Astrocyte of the spinal cord (primary cell): Measurements from ENCODE around the gene OR10G8.

Experiments
- DNase-seq: peaks from one replicate; pipeline ENCODE4 v3.0.0; 2011; ENCODE audit warnings: low read depth, low spot score
- H3K4me3 ChIP-seq: 2 replicates; pipeline ENCODE4 v1.5.1; 2011; ENCODE audit warnings: low read depth, mild to moderate bottlenecking, low read length, moderate library complexity
- in situ Hi-C: cut with HindIII; loops from 2 replicates; pipeline ENCODE4 v1.10.0; 2017; ENCODE audit warnings: low sequenced_read_pairs
- TF ChIP-seq, protein P1 (sequence below): IDR thresholded peaks from 2 replicates; pipeline ENCODE4 v1.5.1; 2012; ENCODE audit warnings: low read depth, mild to moderate bottlenecking, low read length, inconsistent platforms

Gene OR10G8

GRCh38 chr11:124069429-124070401 is 43.1 kb downstream of the OR10G8 start:
- peak; percentile 61 for DNase-seq
- H3K4me3 ChIP-seq: peak overlapping the region; percentile 22
- TF ChIP-seq, protein P1, sequence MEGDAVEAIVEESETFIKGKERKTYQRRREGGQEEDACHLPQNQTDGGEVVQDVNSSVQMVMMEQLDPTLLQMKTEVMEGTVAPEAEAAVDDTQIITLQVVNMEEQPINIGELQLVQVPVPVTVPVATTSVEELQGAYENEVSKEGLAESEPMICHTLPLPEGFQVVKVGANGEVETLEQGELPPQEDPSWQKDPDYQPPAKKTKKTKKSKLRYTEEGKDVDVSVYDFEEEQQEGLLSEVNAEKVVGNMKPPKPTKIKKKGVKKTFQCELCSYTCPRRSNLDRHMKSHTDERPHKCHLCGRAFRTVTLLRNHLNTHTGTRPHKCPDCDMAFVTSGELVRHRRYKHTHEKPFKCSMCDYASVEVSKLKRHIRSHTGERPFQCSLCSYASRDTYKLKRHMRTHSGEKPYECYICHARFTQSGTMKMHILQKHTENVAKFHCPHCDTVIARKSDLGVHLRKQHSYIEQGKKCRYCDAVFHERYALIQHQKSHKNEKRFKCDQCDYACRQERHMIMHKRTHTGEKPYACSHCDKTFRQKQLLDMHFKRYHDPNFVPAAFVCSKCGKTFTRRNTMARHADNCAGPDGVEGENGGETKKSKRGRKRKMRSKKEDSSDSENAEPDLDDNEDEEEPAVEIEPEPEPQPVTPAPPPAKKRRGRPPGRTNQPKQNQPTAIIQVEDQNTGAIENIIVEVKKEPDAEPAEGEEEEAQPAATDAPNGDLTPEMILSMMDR: peak; percentile 91
- in situ Hi-C loops: no loop called here

DNA sequence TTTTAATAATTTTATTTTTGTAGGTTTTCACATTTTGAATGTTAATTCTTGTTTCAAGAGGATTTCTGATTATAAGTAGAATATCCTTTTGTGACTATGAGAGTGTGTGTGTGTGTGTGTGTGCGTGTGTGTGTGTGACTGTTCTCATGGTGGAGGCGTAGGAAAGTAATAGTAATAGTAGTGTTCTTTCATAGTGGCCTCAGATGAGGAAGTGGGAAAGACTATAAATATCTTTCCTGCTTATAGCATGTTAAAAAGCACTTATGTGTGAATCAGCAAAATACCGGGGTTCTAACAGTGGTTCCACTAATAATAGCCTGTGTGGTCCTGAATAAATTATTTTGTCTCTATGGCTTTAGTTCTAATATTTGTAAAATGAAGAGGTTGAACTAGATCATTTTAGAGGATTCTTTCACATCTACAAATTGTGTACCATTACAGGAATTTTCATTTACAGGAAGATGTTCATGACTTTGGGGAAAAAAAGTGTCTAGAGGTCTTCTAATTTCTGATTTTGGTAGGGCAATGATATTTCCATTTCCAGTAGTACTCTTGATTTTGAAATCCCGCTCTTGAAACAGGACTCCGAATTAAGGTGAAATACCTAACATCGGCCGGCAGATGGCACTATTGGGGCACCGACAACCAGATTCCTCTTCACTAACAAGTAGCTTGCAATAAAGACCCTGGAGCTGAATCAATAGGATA is 44.5 kb downstream of the OR10G8 start:
- peak; percentile 86 for DNase-seq
- TF ChIP-seq, protein P1: peak; percentile 70
- no peak overlapping the region for H3K4me3 ChIP-seq
- in situ Hi-C loops: no loop called here

DNA sequence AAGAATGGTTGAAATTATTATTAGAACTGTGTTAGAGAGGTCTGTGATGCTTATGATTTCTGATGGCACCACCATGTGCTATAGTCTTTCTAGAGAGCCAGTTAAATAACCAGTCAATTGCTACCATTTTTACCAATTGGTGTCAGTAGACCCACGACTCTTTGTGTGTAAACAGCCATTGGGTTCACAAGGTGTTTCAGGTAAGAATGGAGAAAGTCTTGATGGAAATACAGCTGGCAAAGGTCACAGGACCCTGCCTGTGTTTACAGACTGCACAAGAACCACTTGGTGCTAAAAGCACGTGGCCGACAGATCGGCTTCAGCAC is 45.0 kb downstream of the OR10G8 start:
- DNase-seq: no peak
- in situ Hi-C loops: no loop called here
- TF ChIP-seq, protein P1: no peak
- H3K4me3 ChIP-seq: no peak overlapping the region

DNA sequence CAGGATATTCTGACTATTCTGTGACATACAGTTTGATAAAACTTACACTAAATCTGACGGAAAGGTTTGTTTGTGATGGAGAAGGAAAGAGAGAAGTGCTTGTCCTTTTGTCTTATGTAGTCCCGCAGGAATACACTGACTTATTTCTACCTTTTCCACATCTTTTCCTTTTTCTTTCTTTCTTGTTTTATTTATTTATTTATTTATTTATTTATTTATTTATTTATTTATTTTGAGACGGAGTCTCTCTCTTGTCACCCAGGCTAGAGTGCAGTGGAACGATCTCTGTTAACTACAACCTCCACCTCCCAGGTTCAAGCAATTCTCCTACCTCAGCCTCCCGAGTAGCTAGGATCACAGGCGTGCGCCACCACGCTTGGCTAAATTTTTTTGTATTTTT is 45.5 kb downstream of the OR10G8 start:
- in situ Hi-C loops: no loop called here
- no peak for DNase-seq
- H3K4me3 ChIP-seq: no peak overlapping the region

DNA sequence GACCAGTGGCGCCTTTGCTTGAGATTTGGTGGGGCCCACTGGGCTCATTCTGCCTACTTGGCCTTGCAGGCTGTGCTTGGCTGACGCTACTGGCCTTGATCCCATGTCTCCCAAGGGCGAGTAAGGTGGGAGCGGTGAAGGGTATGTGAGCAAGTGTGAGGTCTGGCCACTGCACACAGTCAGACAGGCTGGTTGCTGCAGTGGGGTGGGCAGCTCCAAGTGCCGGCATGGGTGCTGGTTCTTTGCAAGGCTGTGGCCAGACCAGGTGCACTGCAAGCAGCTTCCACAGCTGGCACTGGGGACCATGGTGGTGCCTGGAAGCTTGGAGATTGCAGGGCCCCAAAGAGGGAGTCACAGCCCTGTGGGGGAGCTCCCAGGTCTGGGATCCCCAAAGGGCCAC is 48.0 kb downstream of the OR10G8 start:
- in situ Hi-C loops: no loop called here
- TF ChIP-seq, protein P1: no peak
- no peak for DNase-seq
- H3K4me3 ChIP-seq: no peak overlapping the region

More for the DNA sequence above, 45.5 kb downstream of the OR10G8 start:
- TF ChIP-seq, protein P1: no peak

- H3K4me3 ChIP-seq: no peak overlapping the region
- no peak for DNase-seq
- in situ Hi-C loops: no loop called here
- TF ChIP-seq, protein P1: no peak
Observed at GRCh38 chr11:124075492-124075840, 48.9 kb downstream of the OR10G8 start.
